ENCODE results near the gene PROM1. TPM values are rescaled to one million over a fixed set of nuclear protein-coding genes. Genes with fewer than 3 reads are reported as not detected.
A peak's percentile ranks its signal among the peaks of the same experiment; 100 is the strongest.

The PROM1 gene
- polyA plus RNA-seq, 3 donors, result not detected

GRCh38 chr4:15963001-15963451 is 120.8 kb downstream of the PROM1 start, which contains the start of gene FGFBP2:
FGFBP2 (minus strand) TSS chr4:15963175; CDS start chr4:15963129, 46 bp downstream.
- Mint-ChIP-seq H3K4me3 (peak within 1 kb of the TSS in 1 of 2 donors; percentile 54), H3K4me1 (peaks cover 26% of the 10 kb centered on the region), H3K27me3 (ENCODE audit: low read depth in 3 of 3) (no peaks in the 10 kb centered on the region), H3K27ac (peak within 1 kb of the TSS in 2 of 7 donors; percentile 15 to 76), H3K9me3 (peaks cover 0 to 4% (median 0%) of the 10 kb centered on the region in 7 donors), H3K36me3 (no peaks in the 10 kb centered on the region)
- peak within 1 kb of the TSS; percentile 29 for H2AFZ ChIP-seq (ENCODE audit: insufficient read depth, low read depth, low read length, poor library complexity, severe bottlenecking)
- intact Hi-C loops (cut with micrococcal nuclease), result no loop called here
- no peak within 1 kb of the TSS for H3K27ac ChIP-seq (ENCODE audit: low read depth in 1 of 2, low read length in 2 of 2)
- peak in 1 of 3 donors; percentile 21 for DNase-seq
- H3K36me3 ChIP-seq (replicated peaks in 1 of 2; ENCODE audit: control insufficient read depth in 1 of 2, insufficient read depth in 2 of 2, low read length in 2 of 2), result no peaks in the 10 kb centered on the region
- H3K4me2 ChIP-seq (replicated peaks; ENCODE audit: extremely low read depth, low read length, poor library complexity, severe bottlenecking), result no peak within 1 kb of the TSS
- H3K9ac ChIP-seq (ENCODE audit: insufficient read depth, low read length, poor library complexity, severe bottlenecking), result no peak within 1 kb of the TSS
- H3K27me3 ChIP-seq (ENCODE audit: control insufficient read depth in 2 of 2, insufficient read depth in 2 of 2, low read length in 2 of 2), result no peaks in the 10 kb centered on the region
- no peaks in the 10 kb centered on the region for H4K20me1 ChIP-seq (ENCODE audit: insufficient read depth, low read length)
- 39% methylated on average over 8 of the region's 9 CpGs for WGBS (ENCODE audit: insufficient coverage)
- no peak for TF ChIP-seq CTCF (IDR thresholded peaks at IDR 0.05)
- no peaks in the 10 kb centered on the region for H3K79me2 ChIP-seq (ENCODE audit: insufficient read depth, low read length)
- H3K9me3 ChIP-seq (replicated peaks in 1 of 2; ENCODE audit: control insufficient read depth in 1 of 2, insufficient read depth in 1 of 2, low read length in 2 of 2), result no peaks in the 10 kb centered on the region
- H3K4me3 ChIP-seq (replicated peaks in 1 of 3; ENCODE audit: low read depth in 2 of 3, low read length in 3 of 3), result no peak within 1 kb of the TSS
- peaks cover 17 to 21% of the 10 kb centered on the region in 2 donors for H3K4me1 ChIP-seq (ENCODE audit: control insufficient read depth in 1 of 2, insufficient read depth in 2 of 2, low read length in 2 of 2)

GRCh38 chr4:15961781-15962510 is 121.9 kb downstream of the PROM1 start:
- no peak overlapping the region for H3K27ac ChIP-seq (ENCODE audit: low read depth in 1 of 2, low read length in 2 of 2)
- TF ChIP-seq CTCF (IDR thresholded peaks at IDR 0.05), result no peak
- no peaks in the 10 kb centered on the region for H3K27me3 ChIP-seq (ENCODE audit: control insufficient read depth in 2 of 2, insufficient read depth in 2 of 2, low read length in 2 of 2)
- Mint-ChIP-seq H3K9me3 (peaks cover 0 to 4% (median 0%) of the 10 kb centered on the region in 7 donors), H3K36me3 (no peaks in the 10 kb centered on the region), H3K4me3 (peak overlapping the region in 1 of 2 donors; percentile 27), H3K27me3 (ENCODE audit: low read depth in 3 of 3) (no peaks in the 10 kb centered on the region), H3K27ac (no peak overlapping the region), H3K4me1 (peaks cover 23% of the 10 kb centered on the region)
- no peaks in the 10 kb centered on the region for H4K20me1 ChIP-seq (ENCODE audit: insufficient read depth, low read length)
- H3K9me3 ChIP-seq (replicated peaks in 1 of 2; ENCODE audit: control insufficient read depth in 1 of 2, insufficient read depth in 1 of 2, low read length in 2 of 2), result no peaks in the 10 kb centered on the region
- H3K79me2 ChIP-seq (ENCODE audit: insufficient read depth, low read length), result no peaks in the 10 kb centered on the region
- DNase-seq, result peak in 1 of 3 donors; percentile 5
- H3K9ac ChIP-seq (ENCODE audit: insufficient read depth, low read length, poor library complexity, severe bottlenecking), result no peak overlapping the region
- no peak overlapping the region for H2AFZ ChIP-seq (ENCODE audit: insufficient read depth, low read depth, low read length, poor library complexity, severe bottlenecking)
- H3K4me1 ChIP-seq (ENCODE audit: control insufficient read depth in 1 of 2, insufficient read depth in 2 of 2, low read length in 2 of 2), result peaks cover 17 to 21% of the 10 kb centered on the region in 2 donors
- intact Hi-C loops (cut with micrococcal nuclease), result no loop called here
- 57% methylated on average over 8 of the region's 16 CpGs for WGBS (ENCODE audit: insufficient coverage)
- H3K4me3 ChIP-seq (replicated peaks in 1 of 3; ENCODE audit: low read depth in 2 of 3, low read length in 3 of 3), result no peak overlapping the region
- H3K36me3 ChIP-seq (replicated peaks in 1 of 2; ENCODE audit: control insufficient read depth in 1 of 2, insufficient read depth in 2 of 2, low read length in 2 of 2), result no peaks in the 10 kb centered on the region
- no peak overlapping the region for H3K4me2 ChIP-seq (replicated peaks; ENCODE audit: extremely low read depth, low read length, poor library complexity, severe bottlenecking)

All from CD14-positive monocyte (primary cell).